Measurements from ENCODE around the gene ARL3. TPM values are rescaled to one million over a fixed set of nuclear protein-coding genes. Genes with fewer than 3 reads are reported as not detected.

The ARL3 gene
- total and polyA plus RNA-seq, 7 donors: 4.6 to 12.0 (median 8.3) TPM

GRCh38 chr10:102740229-102740628 lies 26.0 kb upstream of the ARL3 start:
- Histone ChIP-seq H3K36me3 (no peaks in the 10 kb centered on the region), H3K27ac (no peak overlapping the region), H3K27me3 (no peaks in the 10 kb centered on the region), H3K4me3 (no peak overlapping the region), H3K9me3 (no peaks in the 10 kb centered on the region), H3K4me1 (peaks cover 0 to 12% (median 10%) of the 10 kb centered on the region in 4 donors)
- DNase-seq: no peak
- TF ChIP-seq POLR2A (IDR thresholded peaks at IDR 0.05) (no peak), POLR2AphosphoS5 (IDR thresholded peaks at IDR 0.05) (no peak), CTCF (IDR thresholded peaks at IDR 0.05) (no peak)
- intact Hi-C loops (cut with DNase I): loop anchor here (5.0 kb wide), 2 partner anchors 62 to 77 kb away; no protein-coding TSS in a partner anchor
- WGBS, 2 donors: 74 to 77% methylated on average over 2 of the region's 2 CpGs

GRCh38 chr10:102738692-102739121 lies 24.5 kb upstream of the ARL3 start:
- peaks cover 0 to 6% (median 3%) of the 10 kb centered on the region in 4 donors for H3K4me1 ChIP-seq
- peak overlapping the region in 2 of 4 donors; percentile 17 to 21 for H3K27ac ChIP-seq
- H3K36me3 ChIP-seq: no peaks in the 10 kb centered on the region
- intact Hi-C loops (cut with DNase I): loop anchor here (10.0 kb wide), 1 partner anchor 316 kb away; no protein-coding TSS in a partner anchor
- no peaks in the 10 kb centered on the region for H3K9me3 ChIP-seq
- TF ChIP-seq EP300 (IDR thresholded peaks at IDR 0.05): no peak
- no peak for TF ChIP-seq POLR2A (IDR thresholded peaks at IDR 0.05)
- no peak for TF ChIP-seq POLR2AphosphoS5 (IDR thresholded peaks at IDR 0.05)
- TF ChIP-seq CTCF (IDR thresholded peaks at IDR 0.05): no peak
- no peaks in the 10 kb centered on the region for H3K27me3 ChIP-seq
- no peak overlapping the region for H3K4me3 ChIP-seq
- DNase-seq: no peak

- Histone ChIP-seq H3K4me1 (no peaks in the 10 kb centered on the region), H3K4me3 (no peak overlapping the region), H3K27me3 (no peaks in the 10 kb centered on the region), H3K27ac (no peak overlapping the region), H3K36me3 (peaks cover 0 to 6% (median 0%) of the 10 kb centered on the region in 4 donors), H3K9me3 (no peaks in the 10 kb centered on the region)
- WGBS, 2 donors: 83 to 88% methylated on average over 9 of the region's 9 CpGs
- DNase-seq: peak; percentile 76
- TF ChIP-seq POLR2AphosphoS5 (IDR thresholded peaks at IDR 0.05) (no peak), CTCF (IDR thresholded peaks at IDR 0.05) (no peak), POLR2A (IDR thresholded peaks at IDR 0.05) (no peak), EP300 (IDR thresholded peaks at IDR 0.05) (no peak)
- intact Hi-C loops (cut with DNase I): loop anchor here (10.0 kb wide), 1 partner anchor 320 kb away; no protein-coding TSS in a partner anchor
These were observed 20.9 kb upstream of the ARL3 start for GRCh38 chr10:102735065-102735562.

GRCh38 chr10:102732661-102733060 lies 18.5 kb upstream of the ARL3 start:
- no peak for TF ChIP-seq POLR2A (IDR thresholded peaks at IDR 0.05)
- no peak for TF ChIP-seq CTCF (IDR thresholded peaks at IDR 0.05)
- TF ChIP-seq POLR2AphosphoS5 (IDR thresholded peaks at IDR 0.05): no peak
- TF ChIP-seq EP300 (IDR thresholded peaks at IDR 0.05): no peak
- peaks cover 0 to 11% (median 3%) of the 10 kb centered on the region in 4 donors for H3K4me1 ChIP-seq
- no peak overlapping the region for H3K27ac ChIP-seq
- 0 to 59% methylated on average over 1 of the region's 1 CpG for WGBS, 2 donors
- no peaks in the 10 kb centered on the region for H3K27me3 ChIP-seq
- peaks cover 0 to 13% (median 0%) of the 10 kb centered on the region in 4 donors for H3K36me3 ChIP-seq
- H3K4me3 ChIP-seq: no peak overlapping the region
- intact Hi-C loops (cut with DNase I): loop anchor here (10.0 kb wide), 1 partner anchor 322 kb away; no protein-coding TSS in a partner anchor
- no peaks in the 10 kb centered on the region for H3K9me3 ChIP-seq
- DNase-seq: no peak

Measured in sigmoid colon (tissue), 7 donors.